ENCODE data around the gene ZNF773.
A peak's percentile ranks its signal among the peaks of the same experiment; 100 is the strongest.
"Not testable (repeated sequence)": the region's sequence is repeated elsewhere in the genome, so short reads cannot be mapped to it uniquely, and the experiment has no call there.

ZNF773 gene

DNA sequence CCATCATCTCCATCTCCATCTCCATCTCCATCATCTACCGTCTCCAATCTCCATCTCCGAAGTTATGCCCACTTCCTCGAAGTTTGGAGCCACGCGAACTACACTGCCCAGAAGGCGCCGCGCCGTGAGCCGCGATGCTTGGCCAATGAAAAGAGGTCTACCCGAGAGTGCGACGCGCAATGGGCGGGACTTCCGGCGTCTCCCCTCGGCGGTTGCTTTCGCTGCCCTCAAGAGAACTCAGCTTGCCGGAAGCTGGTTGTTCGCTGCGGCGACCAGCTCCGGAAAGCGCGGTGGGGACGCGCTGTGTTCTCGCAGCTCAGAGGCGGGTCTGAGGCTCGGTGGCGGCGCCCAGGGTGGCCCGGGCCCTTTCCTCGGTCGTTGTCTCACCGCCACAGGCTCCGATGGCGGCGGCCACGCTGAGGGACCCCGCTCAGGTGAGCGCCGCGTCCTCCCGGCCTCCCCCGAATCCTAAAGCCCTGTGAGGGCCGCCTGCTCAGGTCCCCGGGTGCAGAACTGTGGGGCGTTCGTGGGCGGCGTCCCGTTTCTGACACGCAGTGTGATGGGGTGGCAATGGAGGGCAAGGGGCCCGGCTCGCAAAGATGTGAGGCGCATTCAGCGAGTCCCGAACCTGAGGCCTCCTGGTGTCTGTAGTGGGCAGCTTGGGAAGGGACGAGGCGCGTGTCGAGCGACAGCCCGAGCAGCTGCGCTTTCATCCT is at the start of gene ZNF773:
Gene ZNF773, plus strand, starts transcription at position 259 of the 716 bp plus-strand sequence. Its CDS starts 143 bp downstream, at position 402.
- DNase-seq (ENCODE audit: low read depth) = peak; percentile 95

DNA sequence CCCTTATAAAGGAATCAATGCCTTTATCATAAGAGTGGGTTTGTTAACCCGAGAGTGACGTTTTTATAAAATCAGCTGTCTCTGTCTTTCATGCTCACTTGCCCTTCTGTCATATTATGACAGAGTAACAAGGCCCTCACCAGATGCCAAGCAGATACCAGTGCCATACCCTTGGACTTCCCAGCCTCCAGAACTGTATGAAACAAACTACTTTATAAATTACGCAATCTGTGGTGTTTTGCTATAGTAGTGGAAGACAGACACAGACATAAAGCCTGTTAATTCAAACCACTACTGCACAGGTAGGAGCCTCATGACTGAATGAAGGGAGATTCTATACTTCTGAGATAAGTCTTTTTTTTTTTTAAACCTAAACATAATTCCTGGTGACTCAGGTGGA is 47.4 kb upstream of the ZNF773 start:
- no peak for DNase-seq (ENCODE audit: low read depth)

DNA sequence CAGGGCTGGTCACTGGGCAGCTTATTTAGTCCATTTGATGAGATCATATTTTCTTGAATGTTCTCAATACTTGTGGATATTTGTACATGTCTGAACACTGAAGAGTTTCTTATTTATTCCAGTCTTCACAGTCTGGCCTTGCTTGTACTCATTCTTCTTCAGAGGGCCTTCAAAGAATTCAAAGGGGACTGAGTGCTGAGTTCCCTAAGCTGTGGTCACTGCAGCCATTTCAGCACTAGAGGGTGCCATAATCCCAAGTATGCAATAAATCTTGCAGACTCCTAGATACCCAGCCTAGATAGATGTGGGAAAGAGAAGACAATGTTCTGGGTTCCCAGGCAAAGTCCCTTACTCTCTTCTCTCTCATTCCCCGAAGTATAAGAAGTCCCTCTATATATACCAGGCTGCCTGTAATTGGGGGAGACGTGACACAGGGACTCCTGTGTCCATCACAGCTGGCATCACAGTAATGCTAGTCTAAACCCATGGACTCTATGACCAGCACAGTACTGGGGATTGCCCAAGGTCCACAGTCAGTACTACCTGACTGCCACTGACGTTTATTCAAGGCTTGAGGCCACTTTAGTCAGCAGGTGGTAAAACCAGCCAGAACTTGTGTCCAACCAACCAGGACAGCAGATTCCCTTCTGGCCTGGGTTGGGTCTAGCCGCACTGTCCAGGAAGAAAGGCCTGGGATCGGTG is 33.9 kb upstream of the ZNF773 start:
- no peak for DNase-seq (ENCODE audit: low read depth)

DNA sequence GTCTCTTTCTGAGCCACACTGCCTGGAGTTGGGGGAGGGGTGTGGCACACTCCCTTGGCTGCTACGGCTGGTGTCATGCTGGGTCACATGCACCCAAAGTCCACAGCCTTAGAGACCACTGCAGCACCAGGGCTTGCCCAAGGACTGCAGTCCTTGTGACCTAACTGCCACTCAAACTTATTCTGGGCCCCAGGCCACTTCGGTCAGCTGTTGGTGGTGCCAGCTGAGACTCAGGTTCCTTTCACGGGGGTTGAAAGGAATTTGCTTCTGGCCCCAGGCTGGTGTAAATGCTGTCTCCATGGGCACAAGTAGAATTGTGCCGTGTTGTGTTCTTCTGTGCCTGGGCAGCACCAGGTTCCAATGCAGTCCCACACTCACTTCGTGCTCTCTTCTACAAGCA is 33.2 kb upstream of the ZNF773 start:
- DNase-seq (ENCODE audit: low read depth) = no peak

DNA sequence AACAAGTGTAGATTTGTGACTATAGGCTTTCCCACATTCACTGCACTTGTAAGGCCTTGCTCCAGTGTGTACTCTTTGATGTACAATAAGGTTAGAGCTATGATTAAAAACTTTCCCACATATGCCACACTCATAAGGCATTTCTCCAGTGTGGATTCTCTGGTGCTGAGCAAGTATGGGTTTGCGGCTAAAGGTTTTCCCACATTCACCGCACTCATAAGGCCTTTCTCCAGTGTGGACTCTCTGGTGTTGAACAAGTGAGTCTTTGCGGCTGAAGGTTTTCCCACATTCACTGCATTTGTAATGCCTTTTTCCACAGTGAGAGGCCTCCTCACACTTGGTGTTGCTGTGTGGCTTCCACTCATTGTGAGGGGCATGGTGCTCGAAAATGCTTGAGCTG is 26.1 kb upstream of the ZNF773 start:
- no peak for DNase-seq (ENCODE audit: low read depth)

DNA sequence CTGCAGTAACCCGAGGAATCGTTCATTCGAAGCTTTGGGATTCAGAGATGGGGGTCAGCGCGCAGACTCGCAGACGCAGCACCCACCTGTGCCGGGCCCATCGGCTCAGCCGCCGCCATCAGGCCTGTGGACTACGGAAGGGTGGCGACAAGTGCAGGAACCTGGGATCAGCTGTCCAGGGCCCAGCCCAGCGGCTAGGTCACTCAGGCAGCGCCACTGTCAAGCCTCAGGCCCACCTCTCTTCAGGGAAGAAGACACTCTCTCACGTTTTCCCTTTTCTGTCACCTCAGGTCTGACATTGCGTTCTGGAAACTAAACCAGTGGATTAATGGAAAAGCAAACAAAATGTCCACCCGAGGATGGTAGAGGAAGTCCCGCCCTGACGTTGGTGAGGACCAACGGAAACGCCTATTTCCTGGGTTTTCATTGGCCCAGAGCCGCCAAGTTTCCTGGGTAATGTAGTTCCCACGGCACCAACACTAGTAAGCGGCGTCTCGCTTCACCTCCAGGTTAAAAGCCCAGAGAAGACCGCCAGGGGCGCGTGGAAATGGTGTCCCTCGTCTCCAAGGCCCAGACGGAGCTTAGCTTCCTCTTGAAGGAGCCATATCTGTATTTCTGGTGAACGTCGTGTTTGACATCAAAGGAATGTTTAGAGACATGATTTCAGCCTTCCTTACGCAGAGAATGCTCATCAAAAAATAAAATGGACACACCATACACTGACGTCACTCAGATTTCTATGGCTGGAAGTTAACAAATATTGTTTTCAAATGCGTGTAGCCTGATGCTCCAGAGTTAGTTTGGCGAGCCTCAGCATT is 22.3 kb upstream of the ZNF773 start, which contains the start of gene ZNF772:
Gene ZNF772, minus strand, starts transcription at position 376 of the 818 bp plus-strand sequence. Its CDS starts 257 bp downstream, at position 119.
- DNase-seq (ENCODE audit: low read depth) = peak; percentile 81

DNA sequence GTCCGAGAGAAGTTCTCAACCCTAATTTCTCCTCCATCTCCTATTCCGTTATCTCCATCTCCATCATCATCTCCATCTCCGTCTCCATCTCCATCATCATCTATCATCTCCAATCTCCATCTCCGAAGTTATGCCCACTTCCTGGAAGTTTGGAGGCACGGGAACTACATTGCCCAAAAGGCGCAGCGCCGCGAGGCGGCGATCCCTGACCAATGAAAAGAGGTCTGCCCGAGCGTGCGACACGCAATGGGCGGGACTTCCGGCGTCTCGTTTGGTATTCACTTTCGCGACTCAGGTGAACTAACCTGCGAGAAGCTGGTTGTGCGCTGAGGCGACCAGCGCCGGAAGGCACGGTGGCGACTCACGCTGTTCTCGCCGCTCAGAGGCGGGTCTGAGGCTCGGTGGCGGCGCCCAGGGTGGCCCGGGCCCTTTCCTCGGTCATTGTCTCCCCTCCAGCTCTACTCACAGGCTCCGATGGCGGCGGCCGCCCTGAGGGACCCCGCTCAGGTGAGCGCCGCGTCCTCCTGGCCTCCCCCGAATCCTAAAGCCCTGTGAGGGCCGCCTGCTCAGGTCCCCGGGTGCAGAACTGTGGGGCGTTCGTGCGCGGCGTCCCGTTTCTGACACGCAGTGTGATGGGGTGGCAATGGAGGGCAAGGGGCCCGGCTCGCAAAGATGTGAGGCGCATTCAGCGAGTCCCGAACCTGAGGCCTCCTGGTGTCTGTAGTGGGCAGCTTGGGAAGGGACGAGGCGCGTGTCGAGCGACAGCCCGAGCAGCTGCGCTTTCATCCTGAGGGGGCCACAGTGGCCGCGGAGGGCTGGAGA is 12.1 kb upstream of the ZNF773 start, which contains the start of gene ZNF419:
Gene ZNF419, plus strand, starts transcription at position 274 of the 822 bp plus-strand sequence. Its CDS starts 201 bp downstream, at position 475.
- DNase-seq (ENCODE audit: low read depth) = peak; percentile 93

DNA sequence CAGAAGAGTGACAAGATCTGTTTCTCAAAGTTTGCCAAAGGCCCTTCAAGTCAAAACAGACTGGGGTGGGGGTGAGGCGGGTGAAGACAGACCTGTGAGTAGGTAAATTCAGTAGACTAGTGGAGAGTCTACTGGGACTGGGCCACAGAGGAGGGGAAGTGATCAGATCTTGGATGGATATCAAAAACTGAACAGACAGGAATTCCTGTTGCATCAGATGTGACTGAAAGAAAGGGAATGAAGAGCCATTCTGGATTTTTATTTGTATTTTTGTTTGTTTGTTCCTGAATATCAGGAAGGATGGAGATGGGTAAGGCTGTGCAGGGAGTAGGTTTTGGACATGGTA is 11.5 kb upstream of the ZNF773 start:
- not testable (repeated sequence) for DNase-seq (ENCODE audit: low read depth)

DNA sequence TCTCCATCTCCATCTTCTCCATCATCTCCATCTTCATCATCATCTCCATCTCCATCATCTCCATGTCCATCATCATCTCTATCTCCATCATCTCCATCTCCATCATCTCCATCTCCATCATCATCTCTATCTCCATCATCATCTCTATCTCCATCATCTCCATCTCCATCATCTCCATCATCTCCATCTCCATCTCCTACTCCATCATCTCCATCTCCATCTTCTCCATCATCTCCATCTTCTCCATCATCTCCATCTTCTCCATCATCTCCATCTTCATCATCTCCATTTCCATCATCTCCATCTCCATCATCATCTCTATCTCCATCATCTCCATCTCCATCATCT is 432 bp upstream of the ZNF773 start:
- DNase-seq (ENCODE audit: low read depth) = not testable (repeated sequence)

DNA sequence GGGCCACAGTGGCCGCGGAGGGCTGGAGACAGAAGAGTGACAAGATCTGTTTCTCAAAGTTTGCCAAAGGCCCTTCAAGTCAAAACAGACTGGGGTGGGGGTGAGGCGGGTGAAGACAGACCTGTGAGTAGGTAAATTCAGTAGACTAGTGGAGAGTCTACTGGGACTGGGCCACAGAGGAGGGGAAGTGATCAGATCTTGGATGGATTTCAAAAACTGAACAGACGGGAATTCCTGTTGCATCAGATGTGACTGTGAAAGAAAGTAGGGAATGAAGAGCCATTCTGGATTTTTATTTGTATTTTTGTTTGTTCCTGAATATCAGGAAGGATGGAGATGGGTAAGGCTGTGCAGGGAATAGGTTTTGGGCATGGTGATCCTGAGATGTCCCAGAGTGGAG is 662 bp downstream of the ZNF773 start:
- not testable (repeated sequence) for DNase-seq (ENCODE audit: low read depth)

DNA sequence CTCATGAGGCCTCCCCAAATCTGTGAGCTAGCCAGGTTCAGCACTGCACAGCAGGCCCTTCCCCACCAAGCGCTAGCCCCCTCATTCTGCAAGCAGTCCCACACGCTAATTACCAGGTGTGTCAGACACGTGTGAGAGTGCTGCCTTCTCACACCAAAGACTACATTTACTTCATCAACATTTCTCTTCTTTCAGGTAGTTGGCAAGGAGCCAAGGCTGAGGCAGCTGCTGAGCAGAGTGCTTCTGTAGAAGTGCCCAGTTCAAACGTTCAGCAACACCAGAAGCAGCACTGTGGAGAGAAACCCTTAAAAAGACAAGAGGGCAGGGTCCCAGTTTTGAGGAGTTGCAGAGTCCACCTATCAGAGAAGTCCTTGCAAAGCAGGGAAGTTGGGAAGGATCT is 6.4 kb downstream of the ZNF773 start:
- no peak for DNase-seq (ENCODE audit: low read depth)

DNA sequence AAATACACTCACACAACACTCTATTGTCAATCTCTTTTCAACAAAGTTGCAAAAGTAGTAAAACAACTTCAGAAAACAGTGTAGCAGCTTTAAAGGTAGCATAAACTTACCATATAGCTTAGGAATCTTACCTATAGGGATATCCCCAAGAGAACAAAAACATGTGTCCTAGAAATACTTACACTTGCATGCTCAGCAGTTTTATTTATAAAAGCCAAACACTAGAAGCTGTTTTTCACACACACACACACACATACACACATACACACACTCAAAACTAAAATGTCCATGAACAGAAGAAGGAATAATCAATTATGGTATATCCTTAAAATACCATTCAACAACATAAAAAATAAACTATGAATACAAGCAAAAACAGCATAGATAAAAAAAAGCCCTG is 11.7 kb downstream of the ZNF773 start:
- no peak for DNase-seq (ENCODE audit: low read depth)

DNA sequence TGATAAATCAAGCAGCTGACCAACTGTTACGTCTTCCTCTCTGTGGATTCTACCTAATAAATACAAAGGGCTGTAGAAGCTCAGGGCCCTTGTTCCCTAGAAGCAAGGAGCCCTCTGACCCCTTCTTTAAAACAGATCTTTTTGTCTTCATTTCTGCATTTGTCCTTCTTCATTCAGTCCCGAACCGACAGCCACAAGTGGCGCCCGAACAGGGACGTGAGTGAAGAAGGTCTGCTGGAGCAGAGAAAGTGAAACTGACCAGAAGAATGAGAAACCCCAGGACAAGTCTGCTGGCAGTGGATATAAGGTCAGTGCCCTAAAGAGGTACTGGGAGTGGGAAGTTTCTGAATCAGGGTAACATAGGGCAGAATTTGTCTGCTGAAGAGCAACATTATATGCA is 13.1 kb downstream of the ZNF773 start:
- no peak for DNase-seq (ENCODE audit: low read depth)

DNA sequence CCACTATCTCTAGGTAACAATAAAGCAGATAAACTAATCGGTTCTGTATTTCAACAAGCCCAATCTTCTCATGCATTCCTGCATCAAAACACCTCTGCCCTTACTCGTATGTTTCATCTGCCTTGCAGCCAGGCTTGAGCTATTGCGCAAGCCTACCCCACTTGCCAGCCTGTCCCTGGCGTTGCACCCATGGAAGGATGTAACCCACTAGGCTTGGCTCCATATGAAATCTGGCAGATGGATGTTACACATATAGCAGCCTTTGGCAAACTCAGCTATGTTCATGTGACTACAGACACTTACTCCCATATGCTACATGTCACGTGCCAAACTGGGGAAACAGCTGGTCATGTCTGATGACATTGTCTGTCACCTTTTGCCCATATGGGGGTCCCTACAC is 15.5 kb downstream of the ZNF773 start:
- DNase-seq (ENCODE audit: low read depth) = no peak

DNA sequence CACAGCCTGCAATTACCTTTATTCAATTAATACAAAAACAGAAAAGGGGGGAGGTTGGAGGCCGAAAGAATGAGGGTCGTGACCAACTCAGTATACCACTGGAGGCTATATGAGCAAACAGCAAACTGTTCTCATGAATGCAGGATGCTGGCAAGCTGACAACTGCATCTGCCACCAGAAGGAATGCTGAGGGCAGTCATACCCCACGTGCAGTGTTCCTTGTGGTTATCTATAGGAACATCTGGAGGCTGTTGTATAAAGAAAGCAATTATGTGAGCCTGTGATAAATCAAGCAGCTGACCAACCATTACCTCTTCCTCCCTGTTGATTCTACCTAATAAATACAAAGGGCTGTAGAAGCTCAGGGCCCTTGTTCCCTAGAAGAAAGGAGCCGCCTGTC is 18.3 kb downstream of the ZNF773 start:
- DNase-seq (ENCODE audit: low read depth) = not testable (repeated sequence)

DNA sequence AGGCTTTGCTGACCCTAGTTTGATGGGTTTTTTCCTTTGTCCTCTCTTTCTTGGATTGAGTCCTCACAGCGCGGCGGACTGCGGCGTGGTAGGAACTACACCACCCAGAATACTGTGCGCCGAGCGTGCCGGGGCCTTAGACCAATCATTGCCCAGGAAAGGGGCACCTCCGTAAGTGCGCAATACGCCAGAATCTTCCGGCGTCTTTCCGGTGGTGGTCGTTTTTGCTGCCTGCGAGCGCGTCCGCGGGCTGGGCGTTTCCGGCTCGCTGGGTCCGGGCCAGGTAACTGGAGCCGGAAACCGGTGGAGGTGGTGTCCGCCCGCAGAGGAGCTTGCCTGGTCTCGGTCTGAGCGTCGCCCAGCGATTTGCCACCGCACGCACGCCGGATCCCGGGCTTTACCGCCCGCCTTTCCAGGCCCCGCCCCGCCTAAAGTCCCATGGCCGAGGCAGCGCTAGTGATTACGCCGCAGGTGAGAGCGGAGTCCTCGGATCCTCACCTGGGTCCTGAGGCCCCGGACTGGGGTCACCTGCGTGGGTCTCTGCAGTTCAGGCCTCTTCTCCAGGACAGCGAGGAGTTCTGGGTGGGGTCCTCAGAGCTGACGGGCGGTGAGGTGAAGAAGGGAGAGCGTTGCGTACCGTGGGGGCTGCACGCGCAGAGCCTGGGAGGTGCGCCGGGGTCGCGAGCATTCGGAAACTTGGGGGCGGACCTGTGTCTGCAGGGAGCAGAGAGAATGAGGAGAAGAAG is 27.6 kb downstream of the ZNF773 start, which contains the start of gene ZNF549:
Gene ZNF549, plus strand, starts transcription at position 221 of the 746 bp plus-strand sequence. Its CDS starts 218 bp downstream, at position 439.
- DNase-seq (ENCODE audit: low read depth) = peak; percentile 79

DNA sequence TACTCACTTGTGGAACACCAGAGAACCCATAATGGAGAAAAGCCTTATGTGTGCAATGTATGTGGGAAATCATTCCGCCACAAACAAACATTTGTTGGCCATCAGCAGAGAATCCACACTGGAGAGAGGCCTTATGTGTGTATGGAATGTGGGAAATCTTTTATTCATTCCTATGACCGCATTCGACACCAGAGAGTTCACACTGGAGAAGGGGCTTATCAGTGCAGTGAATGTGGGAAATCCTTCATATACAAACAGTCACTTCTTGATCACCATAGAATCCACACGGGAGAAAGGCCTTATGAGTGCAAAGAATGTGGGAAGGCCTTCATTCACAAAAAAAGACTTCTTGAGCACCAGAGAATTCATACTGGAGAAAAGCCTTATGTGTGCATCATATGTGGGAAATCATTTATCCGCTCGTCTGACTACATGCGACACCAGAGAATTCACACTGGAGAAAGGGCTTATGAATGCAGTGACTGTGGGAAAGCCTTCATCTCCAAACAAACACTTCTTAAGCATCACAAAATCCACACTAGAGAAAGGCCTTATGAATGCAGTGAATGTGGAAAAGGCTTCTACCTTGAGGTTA is 38.3 kb downstream of the ZNF773 start:
- DNase-seq (ENCODE audit: low read depth) = no peak

DNA sequence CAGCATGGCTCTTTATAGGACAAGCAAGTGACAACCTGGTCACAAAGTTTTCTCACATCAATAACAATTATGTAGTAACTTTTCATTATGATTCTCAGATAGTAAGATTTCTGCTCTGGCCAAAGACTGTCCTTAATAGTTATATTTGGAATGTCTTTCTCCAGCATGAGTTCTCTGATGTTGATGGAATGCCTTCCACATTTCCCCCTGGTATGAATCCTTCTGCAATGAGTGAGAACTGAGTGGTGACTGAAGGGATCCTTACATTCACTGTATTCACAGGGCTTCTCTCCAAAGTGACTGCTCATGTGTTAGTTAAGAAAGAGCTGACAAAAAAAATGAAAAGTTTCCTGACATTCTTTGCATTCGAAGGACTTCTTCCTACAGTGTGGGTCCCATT is 46.8 kb downstream of the ZNF773 start:
- DNase-seq (ENCODE audit: low read depth) = no peak

DNA sequence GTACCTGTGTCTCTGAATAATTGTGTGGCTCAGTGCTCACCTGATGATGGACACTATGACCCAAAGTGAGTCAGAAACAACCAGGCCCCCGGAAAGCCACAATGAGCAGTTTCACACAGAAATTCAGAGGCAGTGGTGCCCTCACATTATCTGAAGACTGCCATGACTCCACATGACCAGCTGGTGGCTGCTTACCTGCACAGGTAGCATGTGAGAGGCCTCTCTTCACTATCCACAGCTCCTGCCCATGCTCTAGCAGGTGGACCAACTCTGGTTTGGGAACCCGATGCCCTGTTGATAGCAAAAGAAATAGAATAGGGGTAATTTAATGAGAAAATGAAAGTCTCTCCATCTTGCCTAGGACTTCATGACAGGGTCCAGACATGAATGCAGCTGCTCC is 52.7 kb downstream of the ZNF773 start:
- DNase-seq (ENCODE audit: low read depth) = no peak

DNA sequence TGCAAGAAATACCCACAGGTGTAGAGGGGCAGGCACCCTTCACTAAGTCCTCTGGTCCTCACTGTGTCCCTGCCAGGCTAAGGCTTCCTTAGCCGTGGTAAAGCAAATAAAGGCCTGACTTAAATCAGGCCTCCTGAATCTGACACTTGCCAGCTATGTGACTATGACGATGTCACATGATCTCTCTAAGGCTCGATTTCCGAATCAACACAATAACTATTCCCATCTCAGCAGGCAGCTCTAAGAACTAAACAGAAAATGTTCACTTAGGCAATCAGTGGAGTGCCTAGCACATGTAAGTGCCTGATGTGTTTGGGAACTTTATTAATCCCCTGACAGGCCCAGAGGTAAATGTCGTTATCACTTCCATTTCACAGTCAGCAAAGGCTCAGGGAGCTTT is 57.9 kb downstream of the ZNF773 start:
- DNase-seq (ENCODE audit: low read depth) = no peak

All from stimulated activated CD4-positive, alpha-beta T cell treated with anti-CD3 and anti-CD28 coated beads, Interleukin-2, amount 100 ng/mL, for 4 hours (primary cell).